Measurements from ENCODE around the gene POLR3G.

DNA sequence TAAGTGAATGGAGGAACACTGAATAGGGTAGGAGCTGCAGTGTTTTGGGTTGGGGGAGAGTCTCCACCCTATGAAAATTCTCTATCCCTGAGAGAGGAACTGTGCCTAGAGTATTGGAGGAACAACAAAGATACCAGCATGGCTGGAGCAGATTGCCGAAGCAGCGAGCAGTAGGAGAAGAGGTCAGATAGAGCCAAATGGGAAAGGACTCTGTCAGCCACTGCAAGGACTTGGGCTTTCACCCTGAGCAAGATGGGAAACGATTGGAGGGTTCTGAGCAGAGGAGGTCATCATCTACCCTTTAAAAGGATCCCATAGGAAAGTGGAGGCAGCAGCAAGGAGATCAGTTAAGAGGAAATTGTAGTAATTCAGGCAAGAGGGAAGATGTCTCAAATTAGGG lies 59.1 kb downstream of the POLR3G start:
- no peak for TF ChIP-seq EZH2phosphoT487 (IDR thresholded peaks at IDR 0.05; ENCODE audit: borderline replicate concordance, low read depth, low read length)
- TF ChIP-seq, protein P1, sequence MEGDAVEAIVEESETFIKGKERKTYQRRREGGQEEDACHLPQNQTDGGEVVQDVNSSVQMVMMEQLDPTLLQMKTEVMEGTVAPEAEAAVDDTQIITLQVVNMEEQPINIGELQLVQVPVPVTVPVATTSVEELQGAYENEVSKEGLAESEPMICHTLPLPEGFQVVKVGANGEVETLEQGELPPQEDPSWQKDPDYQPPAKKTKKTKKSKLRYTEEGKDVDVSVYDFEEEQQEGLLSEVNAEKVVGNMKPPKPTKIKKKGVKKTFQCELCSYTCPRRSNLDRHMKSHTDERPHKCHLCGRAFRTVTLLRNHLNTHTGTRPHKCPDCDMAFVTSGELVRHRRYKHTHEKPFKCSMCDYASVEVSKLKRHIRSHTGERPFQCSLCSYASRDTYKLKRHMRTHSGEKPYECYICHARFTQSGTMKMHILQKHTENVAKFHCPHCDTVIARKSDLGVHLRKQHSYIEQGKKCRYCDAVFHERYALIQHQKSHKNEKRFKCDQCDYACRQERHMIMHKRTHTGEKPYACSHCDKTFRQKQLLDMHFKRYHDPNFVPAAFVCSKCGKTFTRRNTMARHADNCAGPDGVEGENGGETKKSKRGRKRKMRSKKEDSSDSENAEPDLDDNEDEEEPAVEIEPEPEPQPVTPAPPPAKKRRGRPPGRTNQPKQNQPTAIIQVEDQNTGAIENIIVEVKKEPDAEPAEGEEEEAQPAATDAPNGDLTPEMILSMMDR (conservative IDR thresholded peaks at IDR 0.05; ENCODE audit: low read length) = no peak
